Measurements from ENCODE around the gene VWC2.

The VWC2 gene

DNA sequence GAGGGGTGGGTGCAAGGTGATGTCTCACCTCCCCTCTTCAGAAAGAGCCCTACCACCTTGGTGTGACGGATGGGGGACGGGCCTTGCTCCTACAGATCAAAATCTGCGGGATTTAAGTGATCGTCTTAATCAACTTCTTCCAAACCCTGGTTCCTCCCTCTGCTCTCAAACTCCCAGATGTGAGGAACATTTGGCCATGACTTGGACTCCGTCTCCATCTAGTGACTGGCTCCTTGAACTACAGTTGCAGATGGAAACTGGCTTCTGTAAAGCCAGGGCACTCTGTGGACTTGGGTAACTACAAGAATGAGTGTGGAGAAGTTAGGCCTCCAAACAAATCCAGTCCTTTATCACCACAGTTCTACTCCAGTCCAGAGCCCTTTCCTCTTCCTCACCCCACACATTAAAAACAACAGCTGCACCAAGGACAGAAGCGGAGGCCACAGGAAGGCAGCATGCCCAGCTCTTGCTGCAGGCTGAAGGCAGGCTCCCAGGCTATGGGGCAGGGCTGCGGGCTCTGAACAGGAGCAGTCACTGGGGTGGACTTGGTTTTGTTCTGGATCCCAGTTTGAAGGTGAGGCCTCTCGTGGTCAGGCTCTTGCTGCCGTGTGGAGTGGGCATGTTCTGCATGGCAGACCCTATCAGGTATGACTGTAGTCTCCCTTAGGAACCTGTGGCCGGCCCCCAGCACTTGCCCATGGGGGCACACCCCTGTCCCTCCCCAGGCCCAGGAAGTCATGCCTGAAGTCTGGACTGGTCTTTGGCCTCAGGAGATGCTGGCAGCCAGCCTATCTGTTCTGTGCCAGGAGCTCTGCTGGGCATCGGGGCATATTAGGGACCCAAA is 79.4 kb downstream of the VWC2 start:
- H3K4me3 ChIP-seq (ENCODE audit: low read depth in 1 of 2, low read length in 2 of 2) = no peak overlapping the region
- H3K27ac ChIP-seq (ENCODE audit: low read length) = no peak overlapping the region
- H3K4me1 ChIP-seq (ENCODE audit: control insufficient read depth in 1 of 2, insufficient read depth in 2 of 2, low read length in 2 of 2) = no peaks in the 10 kb centered on the region
- H3K36me3 ChIP-seq (ENCODE audit: control insufficient read depth in 1 of 2, insufficient read depth in 2 of 2, low read length in 2 of 2) = no peaks in the 10 kb centered on the region
- H3K27me3 ChIP-seq (ENCODE audit: low read depth, low read length) = no peaks in the 10 kb centered on the region
- no peaks in the 10 kb centered on the region for H3K9me3 ChIP-seq (ENCODE audit: control insufficient read depth in 1 of 2, low read length in 2 of 2)

DNA sequence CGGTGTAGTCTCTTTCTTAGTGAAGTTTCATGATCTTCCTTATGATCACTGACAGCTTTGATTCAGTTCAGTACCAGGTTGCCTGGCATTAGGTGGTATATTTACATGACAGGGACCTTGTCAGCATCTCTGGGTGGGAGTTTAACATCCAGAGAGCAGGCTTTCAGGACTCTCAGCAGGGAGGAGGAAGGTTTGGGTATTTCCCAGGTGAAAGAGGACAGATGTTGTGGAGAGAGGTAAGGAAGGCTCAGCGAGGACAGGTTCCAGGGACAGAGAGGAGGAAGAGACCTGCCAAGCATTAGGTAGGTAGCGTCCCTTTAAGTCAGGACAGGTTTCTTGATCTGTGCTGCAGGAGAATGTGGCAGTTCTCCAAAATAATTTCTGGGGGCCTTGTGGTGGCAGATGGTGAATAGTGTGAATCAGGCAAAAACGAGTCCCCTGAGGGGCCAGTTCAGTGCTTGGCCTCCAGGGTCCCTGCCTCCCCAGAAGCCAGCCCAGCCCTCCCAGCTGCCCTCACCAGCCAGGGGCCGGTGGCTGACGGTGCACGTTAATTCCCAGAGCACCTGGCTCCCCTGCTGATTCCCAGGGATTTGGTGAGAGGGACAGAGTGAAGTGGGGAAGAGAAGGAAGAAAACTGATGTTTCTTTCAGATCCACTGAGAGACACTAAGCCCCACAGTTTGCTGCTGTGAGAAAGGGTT is 82.0 kb downstream of the VWC2 start:
- Histone ChIP-seq H3K36me3 (ENCODE audit: control insufficient read depth in 1 of 2, insufficient read depth in 2 of 2, low read length in 2 of 2) (no peaks in the 10 kb centered on the region), H3K4me1 (ENCODE audit: control insufficient read depth in 1 of 2, insufficient read depth in 2 of 2, low read length in 2 of 2) (no peaks in the 10 kb centered on the region), H3K27me3 (ENCODE audit: low read depth, low read length) (no peaks in the 10 kb centered on the region), H3K27ac (ENCODE audit: low read length) (no peak overlapping the region), H3K4me3 (ENCODE audit: low read depth in 1 of 2, low read length in 2 of 2) (no peak overlapping the region), H3K9me3 (ENCODE audit: control insufficient read depth in 1 of 2, low read length in 2 of 2) (no peaks in the 10 kb centered on the region)

DNA sequence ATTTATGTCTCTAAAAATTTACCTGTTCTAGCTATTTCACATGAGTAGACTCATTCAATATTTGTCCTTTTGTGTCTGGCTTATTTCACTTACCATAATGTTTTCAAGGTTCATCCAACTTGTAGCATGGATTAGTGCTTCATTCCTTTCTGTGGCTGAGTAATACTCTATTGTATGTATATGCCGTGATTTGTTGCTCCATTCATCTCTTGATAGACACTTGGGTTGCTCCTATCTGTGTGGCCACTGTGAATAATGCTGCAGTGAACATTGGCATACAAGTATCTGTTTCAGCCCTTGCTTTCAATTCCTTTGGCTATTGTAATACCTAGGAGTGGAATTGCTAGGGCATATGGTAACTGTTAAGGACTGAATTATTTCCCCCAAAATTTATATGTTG is 86.9 kb downstream of the VWC2 start:
- Histone ChIP-seq H3K27me3 (ENCODE audit: low read depth, low read length) (no peaks in the 10 kb centered on the region), H3K9me3 (ENCODE audit: control insufficient read depth in 1 of 2, low read length in 2 of 2) (no peaks in the 10 kb centered on the region), H3K4me1 (ENCODE audit: control insufficient read depth in 1 of 2, insufficient read depth in 2 of 2, low read length in 2 of 2) (no peaks in the 10 kb centered on the region), H3K27ac (ENCODE audit: low read length) (no peak overlapping the region), H3K36me3 (ENCODE audit: control insufficient read depth in 1 of 2, insufficient read depth in 2 of 2, low read length in 2 of 2) (no peaks in the 10 kb centered on the region), H3K4me3 (ENCODE audit: low read depth in 1 of 2, low read length in 2 of 2) (no peak overlapping the region)

DNA sequence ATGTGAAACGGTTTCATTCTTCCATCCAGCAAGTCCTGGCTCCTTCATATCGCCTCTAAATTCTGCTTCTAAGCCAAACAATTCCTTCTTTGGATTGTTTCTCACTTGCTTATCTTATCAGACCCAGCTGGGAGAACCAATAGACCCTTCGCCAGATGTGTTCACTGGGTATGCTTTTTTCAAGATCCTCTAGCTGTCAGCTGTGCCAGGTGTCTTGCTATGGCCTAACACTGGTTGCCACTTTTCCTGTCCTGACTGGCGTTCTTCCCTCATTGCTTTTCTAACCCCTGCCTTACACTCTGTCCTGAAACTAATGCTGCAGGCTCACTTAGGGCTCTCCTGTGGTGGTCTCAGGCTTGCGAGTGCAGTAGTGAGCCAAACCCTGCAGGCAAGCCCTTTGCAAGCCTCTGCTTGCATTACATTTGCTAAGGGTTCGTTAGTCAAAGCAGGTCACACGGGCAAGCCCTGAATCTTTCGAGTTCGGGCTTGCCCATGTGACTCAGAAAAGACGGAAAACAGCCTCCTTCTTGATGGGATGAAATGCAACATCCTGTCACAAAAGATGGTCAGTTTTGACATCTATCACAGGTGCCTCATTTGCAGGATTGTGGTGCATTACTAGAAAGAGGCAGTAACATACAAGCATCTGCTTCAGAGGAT is 92.8 kb downstream of the VWC2 start:
- Histone ChIP-seq H3K9me3 (ENCODE audit: control insufficient read depth in 1 of 2, low read length in 2 of 2) (no peaks in the 10 kb centered on the region), H3K4me3 (ENCODE audit: low read depth in 1 of 2, low read length in 2 of 2) (no peak overlapping the region), H3K27me3 (ENCODE audit: low read depth, low read length) (no peaks in the 10 kb centered on the region), H3K27ac (ENCODE audit: low read length) (no peak overlapping the region), H3K4me1 (ENCODE audit: control insufficient read depth in 1 of 2, insufficient read depth in 2 of 2, low read length in 2 of 2) (no peaks in the 10 kb centered on the region), H3K36me3 (ENCODE audit: control insufficient read depth in 1 of 2, insufficient read depth in 2 of 2, low read length in 2 of 2) (no peaks in the 10 kb centered on the region)

DNA sequence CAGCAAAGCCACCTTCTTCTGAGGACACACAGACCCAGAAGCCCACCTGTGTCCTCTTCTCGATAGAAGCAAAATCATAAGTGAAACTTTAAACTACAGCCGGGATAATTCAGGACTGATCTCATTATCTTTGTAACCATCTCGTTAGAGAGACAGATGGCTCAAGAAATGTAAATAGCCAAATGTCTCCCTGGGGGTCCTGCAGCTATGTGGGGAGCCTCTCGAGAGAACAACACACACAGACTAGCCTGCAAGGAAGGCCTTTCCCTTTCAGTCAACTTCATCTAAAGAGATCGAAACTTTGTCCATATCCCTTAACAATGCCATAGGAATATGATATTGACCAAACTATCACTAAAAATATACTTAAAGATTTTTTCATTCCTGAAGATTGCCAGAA is 93.5 kb downstream of the VWC2 start:
- H3K4me1 ChIP-seq (ENCODE audit: control insufficient read depth in 1 of 2, insufficient read depth in 2 of 2, low read length in 2 of 2) = no peaks in the 10 kb centered on the region
- H3K27ac ChIP-seq (ENCODE audit: low read length) = no peak overlapping the region
- no peaks in the 10 kb centered on the region for H3K36me3 ChIP-seq (ENCODE audit: control insufficient read depth in 1 of 2, insufficient read depth in 2 of 2, low read length in 2 of 2)
- H3K27me3 ChIP-seq (ENCODE audit: low read depth, low read length) = no peaks in the 10 kb centered on the region
- H3K4me3 ChIP-seq (ENCODE audit: low read depth in 1 of 2, low read length in 2 of 2) = no peak overlapping the region
- H3K9me3 ChIP-seq (ENCODE audit: control insufficient read depth in 1 of 2, low read length in 2 of 2) = no peaks in the 10 kb centered on the region

DNA sequence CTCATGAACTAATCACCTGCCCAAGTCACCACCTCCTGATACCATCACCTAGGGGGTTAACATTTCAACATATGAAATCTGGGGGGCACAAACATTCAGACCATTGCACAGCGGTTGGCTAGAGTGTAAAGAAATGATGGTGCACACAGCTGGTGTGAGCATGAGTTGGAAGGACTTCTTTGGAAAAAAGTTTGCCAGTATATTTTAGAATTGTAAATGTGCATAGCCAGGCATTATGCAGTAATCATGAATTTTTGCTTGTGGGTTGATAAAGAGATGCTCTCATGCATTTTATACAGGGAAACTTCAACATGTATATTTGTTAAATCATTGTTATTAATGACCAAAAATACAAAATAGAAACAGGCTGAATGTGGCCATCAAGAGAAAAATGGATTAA is 100.0 kb downstream of the VWC2 start:
- no peak overlapping the region for H3K27ac ChIP-seq (ENCODE audit: low read length)
- H3K9me3 ChIP-seq (ENCODE audit: control insufficient read depth in 1 of 2, low read length in 2 of 2) = no peaks in the 10 kb centered on the region
- H3K36me3 ChIP-seq (ENCODE audit: control insufficient read depth in 1 of 2, insufficient read depth in 2 of 2, low read length in 2 of 2) = no peaks in the 10 kb centered on the region
- H3K4me1 ChIP-seq (ENCODE audit: control insufficient read depth in 1 of 2, insufficient read depth in 2 of 2, low read length in 2 of 2) = no peaks in the 10 kb centered on the region
- H3K4me3 ChIP-seq (ENCODE audit: low read depth in 1 of 2, low read length in 2 of 2) = no peak overlapping the region
- no peaks in the 10 kb centered on the region for H3K27me3 ChIP-seq (ENCODE audit: low read depth, low read length)

DNA sequence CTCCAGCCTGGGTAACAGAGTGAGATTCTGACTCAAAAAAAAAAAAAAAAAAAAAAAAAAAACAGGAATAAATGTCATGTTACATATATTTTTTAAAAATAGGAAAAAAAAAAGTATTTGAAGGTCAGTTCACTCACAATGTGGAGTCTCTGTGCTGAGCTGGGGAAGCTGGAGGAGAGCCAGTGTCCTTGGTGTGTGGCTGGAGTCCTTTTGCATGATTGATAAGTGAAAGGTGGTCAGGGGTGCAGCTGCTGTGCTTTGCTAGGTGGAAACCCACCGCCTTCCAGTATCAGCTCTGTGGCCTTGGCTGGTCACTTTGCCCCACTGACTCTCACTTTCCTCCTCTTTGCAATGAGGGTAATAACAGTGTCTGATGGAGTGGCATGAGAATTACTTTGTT is 101.9 kb downstream of the VWC2 start:
- no peaks in the 10 kb centered on the region for H3K36me3 ChIP-seq (ENCODE audit: control insufficient read depth in 1 of 2, insufficient read depth in 2 of 2, low read length in 2 of 2)
- H3K9me3 ChIP-seq (ENCODE audit: control insufficient read depth in 1 of 2, low read length in 2 of 2) = no peaks in the 10 kb centered on the region
- H3K27me3 ChIP-seq (ENCODE audit: low read depth, low read length) = no peaks in the 10 kb centered on the region
- H3K4me1 ChIP-seq (ENCODE audit: control insufficient read depth in 1 of 2, insufficient read depth in 2 of 2, low read length in 2 of 2) = no peaks in the 10 kb centered on the region
- no peak overlapping the region for H3K4me3 ChIP-seq (ENCODE audit: low read depth in 1 of 2, low read length in 2 of 2)
- H3K27ac ChIP-seq (ENCODE audit: low read length) = no peak overlapping the region

DNA sequence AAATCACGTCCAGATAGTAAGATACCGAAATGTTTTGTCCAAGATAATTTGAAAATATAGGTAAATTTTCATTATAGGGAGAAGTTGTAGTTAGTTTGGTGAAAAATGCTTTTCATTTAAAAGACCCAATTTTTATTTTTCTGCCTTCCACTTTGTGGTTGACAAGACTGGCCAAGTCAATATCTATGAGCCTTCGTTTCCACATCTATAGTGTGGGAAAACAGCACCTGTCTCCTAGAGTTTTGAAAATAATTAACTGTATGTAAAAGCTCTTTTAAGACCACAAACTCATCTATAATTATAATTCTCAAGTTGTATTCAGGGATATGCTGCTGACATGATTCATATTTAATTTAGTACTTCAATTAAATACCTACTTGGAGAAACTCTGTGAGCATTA is 102.8 kb downstream of the VWC2 start:
- Histone ChIP-seq H3K4me3 (ENCODE audit: low read depth in 1 of 2, low read length in 2 of 2) (no peak overlapping the region), H3K27ac (ENCODE audit: low read length) (no peak overlapping the region), H3K4me1 (ENCODE audit: control insufficient read depth in 1 of 2, insufficient read depth in 2 of 2, low read length in 2 of 2) (no peaks in the 10 kb centered on the region), H3K9me3 (ENCODE audit: control insufficient read depth in 1 of 2, low read length in 2 of 2) (no peaks in the 10 kb centered on the region), H3K27me3 (ENCODE audit: low read depth, low read length) (no peaks in the 10 kb centered on the region), H3K36me3 (ENCODE audit: control insufficient read depth in 1 of 2, insufficient read depth in 2 of 2, low read length in 2 of 2) (no peaks in the 10 kb centered on the region)

DNA sequence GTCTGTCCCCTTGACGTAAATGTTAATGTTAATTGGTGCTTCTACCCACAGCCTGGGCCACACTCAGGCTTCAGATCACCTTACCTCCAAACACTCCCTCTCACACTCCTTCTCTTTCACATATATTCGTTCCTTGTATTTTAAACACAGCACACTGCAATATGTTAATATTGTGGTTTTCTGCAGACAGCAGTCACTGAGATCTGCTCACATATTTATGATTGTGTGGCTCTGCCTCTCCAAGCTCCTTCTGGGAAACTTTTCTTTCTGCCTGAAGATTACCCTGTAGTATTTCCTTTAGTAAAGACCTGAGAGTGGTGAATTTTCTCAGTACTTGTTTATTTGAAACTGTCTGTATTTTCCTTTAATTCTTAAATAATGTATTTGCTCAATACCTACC is 104.7 kb downstream of the VWC2 start:
- H3K4me3 ChIP-seq (ENCODE audit: low read depth in 1 of 2, low read length in 2 of 2) = no peak overlapping the region
- H3K27me3 ChIP-seq (ENCODE audit: low read depth, low read length) = no peaks in the 10 kb centered on the region
- no peaks in the 10 kb centered on the region for H3K9me3 ChIP-seq (ENCODE audit: control insufficient read depth in 1 of 2, low read length in 2 of 2)
- H3K36me3 ChIP-seq (ENCODE audit: control insufficient read depth in 1 of 2, insufficient read depth in 2 of 2, low read length in 2 of 2) = no peaks in the 10 kb centered on the region
- H3K27ac ChIP-seq (ENCODE audit: low read length) = no peak overlapping the region
- no peaks in the 10 kb centered on the region for H3K4me1 ChIP-seq (ENCODE audit: control insufficient read depth in 1 of 2, insufficient read depth in 2 of 2, low read length in 2 of 2)

DNA sequence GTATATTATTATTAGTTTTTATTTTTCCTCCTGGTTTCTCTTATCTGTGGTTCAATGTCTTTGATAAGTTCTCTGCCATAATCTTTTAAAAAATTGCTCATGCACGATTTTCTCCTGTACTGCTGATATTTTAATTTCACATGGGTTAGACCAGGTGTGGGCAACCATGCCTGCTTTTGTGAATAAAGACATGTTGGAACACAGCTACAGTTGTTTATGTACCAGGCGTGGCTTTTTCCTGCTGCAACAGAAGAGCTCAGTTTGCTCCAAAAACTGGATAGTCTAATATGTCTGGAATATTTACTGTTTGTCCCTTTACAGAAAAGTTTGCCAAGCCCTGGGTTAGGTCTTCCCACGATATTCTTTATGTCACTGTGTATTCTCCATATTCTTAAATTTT is 105.2 kb downstream of the VWC2 start:
- no peaks in the 10 kb centered on the region for H3K9me3 ChIP-seq (ENCODE audit: control insufficient read depth in 1 of 2, low read length in 2 of 2)
- H3K27me3 ChIP-seq (ENCODE audit: low read depth, low read length) = no peaks in the 10 kb centered on the region
- no peak overlapping the region for H3K4me3 ChIP-seq (ENCODE audit: low read depth in 1 of 2, low read length in 2 of 2)
- no peak overlapping the region for H3K27ac ChIP-seq (ENCODE audit: low read length)
- H3K36me3 ChIP-seq (ENCODE audit: control insufficient read depth in 1 of 2, insufficient read depth in 2 of 2, low read length in 2 of 2) = no peaks in the 10 kb centered on the region
- H3K4me1 ChIP-seq (ENCODE audit: control insufficient read depth in 1 of 2, insufficient read depth in 2 of 2, low read length in 2 of 2) = no peaks in the 10 kb centered on the region

DNA sequence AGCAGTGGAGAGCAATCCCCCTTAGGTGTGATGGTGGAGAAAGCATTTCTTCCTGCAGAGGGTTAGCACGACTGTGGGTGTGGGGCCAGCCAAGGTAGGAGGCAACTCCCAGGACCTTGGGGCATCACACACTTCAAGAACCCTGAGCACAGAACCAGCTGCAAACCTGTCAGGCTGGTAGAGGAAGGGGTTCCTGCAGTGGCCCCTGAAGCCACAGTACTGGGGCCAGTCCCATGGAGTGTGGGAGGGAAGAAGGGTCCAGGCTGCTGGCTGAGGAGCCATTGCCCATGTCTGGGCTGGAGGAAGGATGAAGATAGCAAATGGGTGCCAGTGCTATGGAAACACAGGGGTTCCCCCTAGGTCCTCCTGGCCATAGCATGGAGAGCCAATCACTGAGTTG is 110.5 kb downstream of the VWC2 start:
- Histone ChIP-seq H3K4me3 (ENCODE audit: low read depth in 1 of 2, low read length in 2 of 2) (no peak overlapping the region), H3K9me3 (ENCODE audit: control insufficient read depth in 1 of 2, low read length in 2 of 2) (no peaks in the 10 kb centered on the region), H3K36me3 (ENCODE audit: control insufficient read depth in 1 of 2, insufficient read depth in 2 of 2, low read length in 2 of 2) (no peaks in the 10 kb centered on the region), H3K27ac (ENCODE audit: low read length) (no peak overlapping the region), H3K4me1 (ENCODE audit: control insufficient read depth in 1 of 2, insufficient read depth in 2 of 2, low read length in 2 of 2) (no peaks in the 10 kb centered on the region), H3K27me3 (ENCODE audit: low read depth, low read length) (no peaks in the 10 kb centered on the region)

Measured in muscle layer of duodenum (tissue), 2 donors.